RPMI8226 (cell line): ENCODE data around the gene LRRC8D.
A peak's percentile ranks its signal among the peaks of the same experiment; 100 is the strongest.

Experiments
- DNase-seq: peaks from one replicate; pipeline ENCODE4 v3.0.0-alpha.2; 2015

LRRC8D gene

GRCh38 chr1:89834083-89834704 lies 13.4 kb downstream of the LRRC8D start:
- DNase-seq, result no peak

GRCh38 chr1:89836252-89837035 lies 15.6 kb downstream of the LRRC8D start:
- DNase-seq, result no peak

GRCh38 chr1:89837036-89837481 lies 16.2 kb downstream of the LRRC8D start:
- DNase-seq, result no peak

GRCh38 chr1:89837510-89837909 lies 16.7 kb downstream of the LRRC8D start:
- DNase-seq, result no peak

- no peak for DNase-seq
Measured at GRCh38 chr1:89839516-89839915, 18.7 kb downstream of the LRRC8D start.

- DNase-seq, result no peak
Measured at GRCh38 chr1:89841507-89841906, 20.7 kb downstream of the LRRC8D start.

- no peak for DNase-seq
Measured at GRCh38 chr1:89842567-89843272, 21.9 kb downstream of the LRRC8D start.

GRCh38 chr1:89843273-89844130 lies 22.7 kb downstream of the LRRC8D start:
- DNase-seq, result peak; percentile 78

- no peak for DNase-seq
Measured at GRCh38 chr1:89844241-89844807, 23.5 kb downstream of the LRRC8D start.

GRCh38 chr1:89844860-89845259 lies 24.0 kb downstream of the LRRC8D start:
- DNase-seq, result no peak

GRCh38 chr1:89847191-89847729 lies 26.4 kb downstream of the LRRC8D start:
- no peak for DNase-seq

GRCh38 chr1:89850844-89851415 lies 30.1 kb downstream of the LRRC8D start:
- no peak for DNase-seq

GRCh38 chr1:89854140-89854539 lies 33.3 kb downstream of the LRRC8D start:
- no peak for DNase-seq

- DNase-seq, result no peak
Measured at GRCh38 chr1:89855413-89856123, 34.7 kb downstream of the LRRC8D start.

- no peak for DNase-seq
Measured at GRCh38 chr1:89863165-89863830, 42.5 kb downstream of the LRRC8D start.

GRCh38 chr1:89865498-89866382 lies 44.9 kb downstream of the LRRC8D start:
- DNase-seq, result no peak

- DNase-seq, result no peak
Measured at GRCh38 chr1:89866568-89866967, 45.7 kb downstream of the LRRC8D start.

GRCh38 chr1:89870998-89871397 lies 50.2 kb downstream of the LRRC8D start:
- no peak for DNase-seq

GRCh38 chr1:89871768-89872473 lies 51.1 kb downstream of the LRRC8D start:
- no peak for DNase-seq
